Activated naive CD8-positive, alpha-beta T cell treated with anti-CD3 and anti-CD28 coated beads, Interleukin-2, amount 10 ng/mL, durations not matched to agents 7 days and 5 days (primary cell): Measurements from ENCODE around the gene LIX1L. TPM values are rescaled to one million over a fixed set of nuclear protein-coding genes. Genes with fewer than 3 reads are reported as not detected.

Source experiments
- ATAC-seq: fragments of 150-1000 bp; cut with Tn5 transposase; one replicate; pipeline ENCODE4 v1.10.0; 2021; ENCODE audit warnings: low read depth, moderate library complexity
- POLR2A ChIA-PET: fragments of 350-600 bp; sonication (Branson Sonifier 250); formaldehyde crosslinking; loops from one replicate; lab custom pipeline; 2021; ENCODE audit warnings: antibody characterized with exemption; lab: Charles Lee
- DNase-seq: peaks from one replicate; pipeline ENCODE4 v3.0.0; 2021
- H3K27ac Mint-ChIP-seq: one replicate; pipeline ENCODE4 v1.8.0; 2022; ENCODE audit warnings: mild to moderate bottlenecking, mixed read lengths
- H3K27me3 Mint-ChIP-seq: one replicate; pipeline ENCODE4 v1.8.0; 2022; ENCODE audit warnings: mild to moderate bottlenecking, moderate library complexity, mixed read lengths
- H3K36me3 Mint-ChIP-seq: one replicate; pipeline ENCODE4 v1.8.0; 2021; ENCODE audit warnings: mild to moderate bottlenecking, mixed read lengths
- H3K4me1 Mint-ChIP-seq: one replicate; pipeline ENCODE4 v1.8.0; 2021; ENCODE audit warnings: mixed read lengths
- H3K4me3 Mint-ChIP-seq: one replicate; pipeline ENCODE4 v1.8.0; 2022; ENCODE audit warnings: mild to moderate bottlenecking, moderate library complexity, mixed read lengths
- H3K9me3 Mint-ChIP-seq: one replicate; pipeline ENCODE4 v1.8.0; 2021; ENCODE audit warnings: mixed read lengths
- total RNA-seq, 2 experiments: library from RNA; stranded (reverse); gene quantifications; one replicate each; pipeline ENCODE4 v1.2.3, GENCODE V29; 2021

Gene LIX1L
- 10 to 100 TPM; 54.0 to 57.5 TPM for total RNA-seq

DNA sequence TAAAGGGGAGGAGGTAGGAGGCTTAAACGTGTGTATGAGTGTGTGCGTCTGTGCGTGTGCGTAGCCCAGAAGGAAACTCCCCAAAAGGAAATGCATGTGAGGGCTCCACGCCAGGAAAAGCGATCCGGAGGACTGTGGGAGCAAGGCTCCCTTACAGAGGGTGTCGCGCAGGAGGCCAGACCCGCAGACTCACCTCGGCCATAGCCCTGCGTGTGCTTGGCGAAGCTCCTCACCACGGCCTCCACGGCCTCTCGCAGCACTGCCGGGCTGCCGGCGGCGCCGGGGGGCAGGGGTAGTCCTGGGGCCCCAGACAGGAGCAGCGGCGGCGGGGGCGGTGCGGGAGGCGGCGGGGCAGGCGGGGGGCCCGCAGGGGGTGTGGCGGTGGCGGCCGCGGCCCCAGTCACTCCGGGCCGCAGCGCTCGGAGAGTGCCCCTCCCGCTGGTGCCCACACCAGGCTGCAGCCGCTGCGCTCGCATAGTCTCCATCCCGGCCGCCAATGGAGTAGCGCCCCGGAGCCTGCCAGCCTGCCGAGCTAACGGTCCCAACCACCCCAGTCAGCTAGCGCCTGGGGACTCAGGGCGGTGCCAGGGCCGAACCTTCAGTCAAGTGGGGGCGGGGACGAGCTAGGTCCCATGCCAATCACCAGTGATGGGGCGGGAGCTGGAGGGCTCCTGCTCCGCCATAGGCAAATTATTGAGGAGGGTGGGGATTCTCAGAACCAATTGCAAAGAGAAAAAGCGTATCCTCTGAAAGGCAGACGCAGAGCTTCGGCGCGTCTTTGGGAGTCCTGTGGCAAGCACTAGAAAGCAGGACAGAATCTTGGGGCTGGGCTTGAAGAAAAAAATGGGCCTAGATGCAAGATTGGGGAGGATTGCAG is at the start of gene LIX1L:
TSS of gene LIX1L (minus strand) at position 575 of the 877 bp plus-strand sequence. CDS start at position 485, 90 bp downstream.
- peaks cover 66% of the 10 kb centered on the region for H3K4me1 Mint-ChIP-seq
- peak within 1 kb of the TSS; percentile 94 for H3K27ac Mint-ChIP-seq
- POLR2A ChIA-PET: interaction anchor here (0.6 to 4.3 kb wide), 19 partner anchors 9 to 112 kb away, joined by 3 to 61 read pairs (median 5); partner anchors contain the start of genes NUDT17, PEX11B, RBM8A and TXNIP
- no peaks in the 10 kb centered on the region for H3K9me3 Mint-ChIP-seq
- ATAC-seq: peak; percentile 90
- peaks cover 14% of the 10 kb centered on the region for H3K36me3 Mint-ChIP-seq
- H3K27me3 Mint-ChIP-seq: no peaks in the 10 kb centered on the region
- peak; percentile 89 for DNase-seq
- H3K4me3 Mint-ChIP-seq: peak within 1 kb of the TSS; percentile 99

DNA sequence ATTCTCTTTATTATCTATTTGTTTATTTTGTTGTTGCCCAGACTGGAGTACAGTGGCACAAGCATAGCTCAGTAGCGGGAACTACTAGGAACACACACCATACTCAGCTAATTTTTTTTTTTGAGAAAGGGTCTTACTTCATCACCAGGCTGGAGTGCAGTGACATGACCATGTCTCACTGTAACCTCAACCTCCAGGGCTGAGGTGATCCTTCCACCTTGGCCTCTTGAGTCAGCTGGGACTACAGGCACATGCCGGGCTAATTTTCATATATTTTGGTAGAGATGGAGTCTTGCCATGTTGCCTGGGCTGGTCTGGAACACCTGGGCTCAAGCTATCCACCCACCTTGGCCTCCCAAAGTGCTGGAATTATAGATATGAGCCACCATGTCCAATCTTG is 43.9 kb upstream of the LIX1L start:
- no peaks in the 10 kb centered on the region for H3K27me3 Mint-ChIP-seq
- H3K4me1 Mint-ChIP-seq: peaks cover 50% of the 10 kb centered on the region
- no peak overlapping the region for H3K4me3 Mint-ChIP-seq
- no peak for ATAC-seq
- no peak for DNase-seq
- no peaks in the 10 kb centered on the region for H3K9me3 Mint-ChIP-seq
- no peak overlapping the region for H3K27ac Mint-ChIP-seq
- H3K36me3 Mint-ChIP-seq: no peaks in the 10 kb centered on the region
- POLR2A ChIA-PET: interaction anchor here (0.7 to 1.9 kb wide), 2 partner anchors 11 to 74 kb away, joined by 4 to 5 read pairs; partner anchors contain the start of gene RBM8A

DNA sequence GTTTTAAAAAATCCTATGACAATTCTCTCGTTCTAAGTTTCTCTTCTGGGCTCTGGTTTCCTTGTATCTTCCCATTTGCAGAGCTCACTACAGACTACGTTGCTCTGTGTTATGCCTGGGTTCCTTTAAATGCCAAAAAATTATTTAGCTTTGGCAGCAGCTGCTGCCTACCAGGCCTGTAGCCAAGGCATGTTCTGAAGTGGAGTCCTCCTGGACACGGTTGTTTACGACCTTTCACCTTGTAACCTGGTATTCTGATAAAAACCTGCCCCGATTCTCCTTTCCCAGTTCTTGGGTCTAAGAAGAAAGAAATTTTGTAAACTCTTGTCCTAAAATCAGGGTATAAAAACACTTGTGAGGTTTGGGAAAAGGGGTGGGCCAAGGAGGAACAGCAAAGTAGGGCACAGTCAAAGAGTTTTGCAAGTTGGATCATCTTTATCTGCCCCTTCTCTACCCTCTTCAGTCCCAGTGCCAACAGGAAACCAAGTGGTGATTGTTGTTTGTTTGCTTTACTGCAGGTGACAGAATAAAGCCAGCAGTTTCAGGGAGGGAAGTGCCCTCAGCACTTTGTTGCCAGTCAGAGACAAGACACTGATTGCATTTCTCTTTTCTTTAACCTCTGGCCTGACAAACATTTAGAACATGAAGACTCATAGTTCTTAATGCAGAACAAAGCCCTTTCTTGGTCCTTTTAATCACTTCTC is 41.7 kb upstream of the LIX1L start:
- no peak for ATAC-seq

DNA sequence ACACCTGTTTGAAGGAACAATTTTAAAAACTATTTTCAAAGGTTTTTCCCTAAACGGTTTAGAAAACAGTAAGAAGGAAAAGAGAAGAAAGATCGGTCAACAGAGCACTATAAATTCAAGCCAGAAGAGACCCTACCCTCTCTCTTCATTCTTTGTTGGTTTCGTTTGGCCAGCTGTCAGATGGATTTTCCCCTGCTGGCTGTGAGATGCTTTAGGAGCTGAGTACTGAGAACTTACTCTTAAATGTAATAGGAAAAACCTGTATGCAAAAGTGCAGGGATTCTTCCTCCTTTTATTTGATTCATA is 39.9 kb upstream of the LIX1L start:
- no peaks in the 10 kb centered on the region for H3K9me3 Mint-ChIP-seq
- POLR2A ChIA-PET: interaction anchor here (0.6 to 13.2 kb wide), 10 partner anchors 9 to 139 kb away, joined by 3 to 407 read pairs (median 14); partner anchors contain the start of genes ANKRD34A, LIX1L, PEX11B and PIAS3
- peak overlapping the region; percentile 100 for H3K4me3 Mint-ChIP-seq
- peaks cover 45% of the 10 kb centered on the region for H3K4me1 Mint-ChIP-seq
- peak overlapping the region; percentile 99 for H3K27ac Mint-ChIP-seq
- ATAC-seq: no peak
- peaks cover 38% of the 10 kb centered on the region for H3K36me3 Mint-ChIP-seq
- H3K27me3 Mint-ChIP-seq: no peaks in the 10 kb centered on the region
- no peak for DNase-seq

More for the DNA sequence above, 41.7 kb upstream of the LIX1L start:
- H3K9me3 Mint-ChIP-seq: no peaks in the 10 kb centered on the region
- H3K36me3 Mint-ChIP-seq: peaks cover 20% of the 10 kb centered on the region
- POLR2A ChIA-PET: interaction anchor here (5.0 to 13.2 kb wide), 3 partner anchors 11 to 37 kb away, joined by 30 to 407 read pairs (median 59); partner anchors contain the start of genes ANKRD34A and POLR3GL
- no peak for DNase-seq
- H3K27me3 Mint-ChIP-seq: no peaks in the 10 kb centered on the region
- H3K4me3 Mint-ChIP-seq: peak overlapping the region; percentile 72
- peaks cover 35% of the 10 kb centered on the region for H3K4me1 Mint-ChIP-seq
- H3K27ac Mint-ChIP-seq: peak overlapping the region; percentile 99

DNA sequence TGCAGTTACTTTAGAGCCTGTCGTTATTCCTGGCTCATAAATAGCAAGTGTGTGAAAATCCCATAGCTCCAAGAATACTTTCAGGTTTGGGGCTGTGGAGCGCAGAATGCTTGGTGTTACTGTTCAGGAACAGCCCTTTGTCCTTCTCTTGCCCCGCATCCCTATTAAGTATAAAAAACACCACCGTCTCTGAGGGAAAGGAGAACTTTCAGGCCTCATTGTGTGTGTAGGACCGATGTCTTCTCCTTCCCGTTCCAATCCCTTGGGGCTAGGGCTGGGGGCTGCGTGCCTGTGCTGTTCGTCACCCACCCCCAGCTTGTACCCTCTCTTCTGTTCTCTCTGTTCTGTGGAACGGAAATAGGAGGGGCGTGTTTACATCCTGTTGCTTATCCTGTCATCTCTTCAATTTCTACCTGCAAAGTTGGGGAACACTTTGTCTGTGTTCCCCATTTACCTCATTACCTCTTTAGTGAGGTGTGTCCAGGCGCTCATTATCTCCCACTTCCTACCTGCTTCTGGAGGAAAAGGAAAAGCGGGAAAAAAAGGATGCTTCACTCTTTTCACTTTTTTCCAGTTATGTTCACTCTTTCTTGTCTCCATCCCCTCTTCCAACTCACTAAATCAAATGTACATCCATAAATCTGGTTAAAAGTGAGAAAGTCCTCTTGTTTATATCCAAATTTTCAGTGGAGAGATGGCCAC is 39.4 kb upstream of the LIX1L start:
- Mint-ChIP-seq H3K27me3 (no peaks in the 10 kb centered on the region), H3K4me1 (peaks cover 49% of the 10 kb centered on the region), H3K36me3 (peaks cover 41% of the 10 kb centered on the region), H3K9me3 (no peaks in the 10 kb centered on the region), H3K27ac (peak overlapping the region; percentile 99), H3K4me3 (peak overlapping the region; percentile 100)
- DNase-seq (peak; percentile 65), ATAC-seq (peak; percentile 50)
- POLR2A ChIA-PET: interaction anchor here (0.8 to 13.2 kb wide), 12 partner anchors 8 to 151 kb away, joined by 3 to 407 read pairs (median 8); partner anchors contain the start of genes ANKRD34A, LIX1L, NUDT17 and PEX11B

DNA sequence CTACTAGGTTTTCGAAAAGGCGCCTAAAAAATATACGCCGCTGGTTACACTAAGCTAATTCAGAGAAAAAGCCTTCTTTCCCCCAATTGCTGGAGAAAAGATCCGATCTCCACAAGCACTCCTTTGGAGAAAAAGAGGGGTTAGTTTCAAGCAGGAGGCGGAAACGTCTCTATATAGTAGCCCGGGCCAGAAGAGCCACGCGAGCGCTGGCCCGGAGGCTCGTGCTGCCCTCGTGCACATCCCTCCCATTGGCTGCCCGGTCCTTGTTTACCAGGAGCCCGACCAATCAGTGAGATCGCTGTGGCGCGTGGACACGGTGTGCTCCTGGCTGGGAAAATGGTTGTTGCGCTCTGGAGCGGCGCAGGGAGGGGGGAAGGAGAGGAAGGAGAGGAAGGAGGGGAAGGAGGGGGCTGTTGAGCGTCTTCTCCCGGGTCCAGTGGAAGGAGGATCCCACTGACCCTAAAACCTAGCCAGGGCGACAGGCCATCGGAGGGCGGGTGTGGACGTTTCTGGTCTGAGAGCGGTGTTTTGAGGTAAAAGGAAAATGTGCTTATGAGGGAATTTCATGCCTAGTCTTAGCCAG is 38.7 kb upstream of the LIX1L start, which contains the start of gene TXNIP:
TSS of gene TXNIP (minus strand) at position 147 of the 583 bp plus-strand sequence. CDS start 313 bp downstream, outside the sequence.
- H3K27ac Mint-ChIP-seq: peak within 1 kb of the TSS; percentile 99
- no peaks in the 10 kb centered on the region for H3K27me3 Mint-ChIP-seq
- peak; percentile 90 for DNase-seq
- peak within 1 kb of the TSS; percentile 100 for H3K4me3 Mint-ChIP-seq
- POLR2A ChIA-PET: interaction anchor here (0.6 to 13.2 kb wide), 14 partner anchors 8 to 150 kb away, joined by 3 to 407 read pairs (median 5); partner anchors contain the start of genes ANKRD34A, LIX1L, NUDT17 and PEX11B
- H3K4me1 Mint-ChIP-seq: peaks cover 54% of the 10 kb centered on the region
- H3K36me3 Mint-ChIP-seq: peaks cover 46% of the 10 kb centered on the region
- ATAC-seq: peak; percentile 83
- H3K9me3 Mint-ChIP-seq: no peaks in the 10 kb centered on the region

DNA sequence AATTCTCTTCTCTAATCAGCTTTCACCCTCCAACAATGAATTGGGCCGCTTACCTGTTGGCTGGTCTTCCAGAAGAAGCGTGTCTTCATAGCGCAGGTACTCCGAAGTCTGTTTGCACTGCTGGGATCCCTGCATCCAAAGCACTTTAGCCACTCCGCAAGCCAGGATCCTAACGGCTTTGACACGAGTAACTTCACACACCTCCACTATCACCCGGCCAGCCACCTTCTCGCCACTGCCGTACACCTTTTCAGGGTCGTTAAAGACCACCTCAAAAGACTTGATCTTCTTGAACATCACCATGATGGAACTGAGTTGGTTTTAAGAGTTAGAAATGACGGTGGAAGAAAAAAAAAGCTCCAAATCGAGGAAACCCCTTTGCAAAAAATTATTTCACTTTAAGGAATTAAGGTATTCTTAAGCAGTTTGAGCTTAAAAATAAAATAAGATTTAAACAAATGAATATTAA is 38.2 kb upstream of the LIX1L start:
- Mint-ChIP-seq H3K4me1 (peaks cover 58% of the 10 kb centered on the region), H3K4me3 (peak overlapping the region; percentile 100), H3K9me3 (no peaks in the 10 kb centered on the region), H3K27ac (peak overlapping the region; percentile 99), H3K27me3 (no peaks in the 10 kb centered on the region), H3K36me3 (peaks cover 46% of the 10 kb centered on the region)
- ATAC-seq (no peak), DNase-seq (no peak)
- POLR2A ChIA-PET: interaction anchor here (0.5 to 13.2 kb wide), 11 partner anchors 7 to 105 kb away, joined by 3 to 407 read pairs (median 10); partner anchors contain the start of genes ANKRD34A, LIX1L, PEX11B and POLR3GL

DNA sequence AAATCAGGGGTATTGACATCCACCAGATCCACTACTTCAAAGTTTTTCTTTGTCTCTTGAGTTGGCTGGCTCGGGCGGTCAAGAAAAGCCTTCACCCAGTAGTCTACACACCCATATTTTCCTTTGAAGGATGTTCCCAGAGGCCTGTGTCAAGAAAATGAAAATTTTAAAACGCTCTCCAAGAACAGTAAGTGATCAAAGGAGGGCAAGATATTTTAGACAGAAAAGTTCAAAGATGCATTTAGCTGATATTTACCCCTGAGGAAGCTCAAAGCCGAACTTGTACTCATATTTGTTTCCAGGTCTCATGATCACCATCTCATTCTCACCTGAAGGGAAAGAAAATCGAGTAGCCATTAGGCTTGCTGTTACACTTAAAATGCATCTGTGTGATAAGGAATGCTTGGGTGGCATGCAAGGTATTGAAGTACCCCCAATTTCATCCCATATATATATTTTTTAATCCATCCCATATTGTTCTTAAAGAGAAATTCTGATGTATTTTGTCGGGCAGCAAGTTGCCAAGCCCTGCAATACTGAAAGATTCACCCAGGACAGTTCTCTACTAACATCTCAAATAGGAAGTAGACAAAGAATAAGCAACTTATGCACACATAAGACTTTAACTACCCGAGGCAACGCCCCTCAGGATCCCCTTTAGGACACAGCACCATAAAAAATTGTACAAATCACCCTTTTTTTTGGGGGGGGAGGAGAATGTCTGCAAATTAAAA is 37.5 kb upstream of the LIX1L start:
- Mint-ChIP-seq H3K4me3 (peak overlapping the region; percentile 100), H3K27ac (peak overlapping the region; percentile 99), H3K9me3 (no peaks in the 10 kb centered on the region), H3K27me3 (no peaks in the 10 kb centered on the region), H3K36me3 (peaks cover 46% of the 10 kb centered on the region), H3K4me1 (peaks cover 63% of the 10 kb centered on the region)
- POLR2A ChIA-PET: interaction anchor here (0.5 to 13.2 kb wide), 7 partner anchors 6 to 54 kb away, joined by 4 to 407 read pairs (median 30); partner anchors contain the start of genes ANKRD34A, LIX1L and POLR3GL
- ATAC-seq: no peak
- no peak for DNase-seq

DNA sequence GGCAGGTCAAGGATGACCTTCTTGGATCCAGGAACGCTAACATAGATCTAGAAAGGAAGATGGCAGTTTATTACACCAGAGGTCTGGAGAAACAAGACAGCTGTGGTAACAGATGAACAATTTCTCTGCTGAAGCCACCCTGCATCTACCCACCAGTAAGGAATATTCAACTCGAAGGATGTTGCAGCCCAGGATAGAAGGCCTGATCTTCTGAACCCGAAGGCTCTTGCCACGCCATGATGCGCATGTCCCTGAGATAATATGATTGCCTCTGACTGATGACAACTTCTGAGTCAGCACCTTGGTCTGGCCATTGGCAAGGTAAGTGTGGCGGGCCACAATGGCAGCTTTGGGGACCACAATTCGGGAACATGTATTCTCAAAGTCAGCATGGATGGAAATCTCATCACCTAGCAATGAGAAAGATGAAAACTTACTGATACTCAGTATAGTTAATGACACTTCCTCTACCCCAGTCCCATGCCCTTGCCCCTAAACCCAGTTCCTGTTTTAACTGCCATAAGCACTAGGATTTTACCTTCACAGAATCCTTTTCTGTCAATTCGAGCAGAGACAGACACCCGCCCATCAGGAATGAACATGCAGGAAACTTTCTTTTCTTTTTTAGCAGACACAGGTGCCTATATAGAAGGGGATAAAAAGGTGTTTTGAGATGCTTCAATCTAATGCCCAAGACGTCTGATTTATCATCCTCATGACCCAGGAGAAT is 36.7 kb upstream of the LIX1L start:
- peaks cover 60% of the 10 kb centered on the region for H3K4me1 Mint-ChIP-seq
- ATAC-seq (no peak), DNase-seq (peak; percentile 56)
- no peaks in the 10 kb centered on the region for H3K27me3 Mint-ChIP-seq
- H3K36me3 Mint-ChIP-seq: peaks cover 46% of the 10 kb centered on the region
- POLR2A ChIA-PET: interaction anchor here (0.5 to 13.2 kb wide), 9 partner anchors 8 to 80 kb away, joined by 3 to 407 read pairs (median 4); partner anchors contain the start of genes ANKRD34A, LIX1L, PEX11B and POLR3GL
- H3K27ac Mint-ChIP-seq: peak overlapping the region; percentile 99
- H3K9me3 Mint-ChIP-seq: no peaks in the 10 kb centered on the region
- peak overlapping the region; percentile 100 for H3K4me3 Mint-ChIP-seq

DNA sequence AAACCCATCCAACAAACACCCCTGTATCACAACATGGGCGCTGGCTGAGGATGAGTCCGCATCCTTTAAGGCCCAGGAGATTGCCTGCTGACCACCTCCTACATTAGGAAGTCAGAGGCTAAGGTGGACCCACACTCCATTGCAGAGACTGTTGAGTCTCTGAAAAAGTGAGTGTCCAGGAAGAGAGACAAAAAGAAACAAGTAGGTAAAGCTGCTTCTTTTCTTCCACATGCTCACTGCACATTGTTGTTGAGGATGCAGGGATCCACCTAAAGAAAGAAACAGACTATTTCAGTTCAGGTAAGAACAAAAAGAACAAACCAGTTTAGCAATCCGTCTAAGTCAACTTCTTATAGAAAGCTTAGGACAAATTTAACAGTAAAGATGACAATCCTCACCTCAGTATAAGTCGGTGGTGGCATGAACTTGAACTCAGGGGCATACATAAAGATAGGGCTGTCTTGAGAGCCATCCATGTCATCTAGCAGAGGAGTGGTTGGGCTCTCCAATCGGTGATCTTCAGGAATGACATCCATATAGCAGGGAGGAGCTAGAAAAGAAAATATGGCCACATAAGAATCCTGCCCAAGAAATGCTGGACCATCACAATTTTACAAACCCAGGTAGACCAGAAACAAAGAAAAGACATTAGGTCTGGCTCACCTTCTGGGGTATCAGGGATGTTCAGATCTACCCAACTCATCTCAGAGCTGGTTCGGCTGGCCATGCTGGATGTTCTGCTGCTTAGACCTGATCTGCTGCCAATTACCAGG is 36.0 kb upstream of the LIX1L start:
- peak; percentile 26 for DNase-seq
- Mint-ChIP-seq H3K27me3 (no peaks in the 10 kb centered on the region), H3K9me3 (no peaks in the 10 kb centered on the region), H3K36me3 (peaks cover 46% of the 10 kb centered on the region), H3K4me1 (peaks cover 58% of the 10 kb centered on the region), H3K4me3 (peak overlapping the region; percentile 100), H3K27ac (peak overlapping the region; percentile 99)
- POLR2A ChIA-PET: interaction anchor here (0.5 to 13.2 kb wide), 8 partner anchors 9 to 79 kb away, joined by 3 to 407 read pairs (median 4); partner anchors contain the start of genes ANKRD34A, PEX11B and POLR3GL
- ATAC-seq: no peak
